HUES6 (cell line): Measurements from ENCODE around the gene SLC6A13.

Experiments used
- H3K27ac ChIP-seq: 2 replicates; pipeline ENCODE4 v1.7.0; 2013; ENCODE audit warnings: low read depth, mild to moderate bottlenecking, low read length, inconsistent platforms
- H3K27me3 ChIP-seq: 2 replicates; pipeline ENCODE4 v1.6.1; 2013; ENCODE audit warnings: low read length; ENCODE audit not compliant: control insufficient read depth, insufficient read depth
- H3K36me3 ChIP-seq: 2 replicates; pipeline ENCODE4 v1.6.1; 2013; ENCODE audit warnings: low read length; ENCODE audit not compliant: control insufficient read depth, insufficient read depth
- H3K4me1 ChIP-seq: 2 replicates; pipeline ENCODE4 v1.6.1; 2013; ENCODE audit warnings: low read length; ENCODE audit not compliant: control insufficient read depth, insufficient read depth
- H3K4me3 ChIP-seq: 2 replicates; pipeline ENCODE4 v1.5.1; 2013; ENCODE audit warnings: low read depth, low read length
- H3K9ac ChIP-seq: one replicate; pipeline ENCODE4 v1.6.1; 2013; ENCODE audit warnings: mild to moderate bottlenecking, low read length
- H3K9me3 ChIP-seq: 2 replicates; pipeline ENCODE4 v1.6.1; 2013; ENCODE audit warnings: low read depth, low read length; ENCODE audit not compliant: control insufficient read depth, insufficient read depth

SLC6A13 gene

GRCh38 chr12:186006-186625 is 76.5 kb downstream of the SLC6A13 start:
- Histone ChIP-seq H3K27me3 (peaks cover 27% of the 10 kb centered on the region), H3K9me3 (no peaks in the 10 kb centered on the region), H3K27ac (no peak overlapping the region), H3K36me3 (no peaks in the 10 kb centered on the region), H3K4me1 (peaks cover 14% of the 10 kb centered on the region; the same call in 1 of the 2 replicates), H3K9ac (no peak overlapping the region), H3K4me3 (no peak overlapping the region)

- no peak overlapping the region for H3K4me3 ChIP-seq
- no peaks in the 10 kb centered on the region for H3K9me3 ChIP-seq
- H3K36me3 ChIP-seq, result no peaks in the 10 kb centered on the region
- peaks cover 14% of the 10 kb centered on the region; the same call in 1 of the 2 replicates for H3K4me1 ChIP-seq
- H3K27me3 ChIP-seq, result peaks cover 22% of the 10 kb centered on the region
- no peak overlapping the region for H3K27ac ChIP-seq
- H3K9ac ChIP-seq, result no peak overlapping the region
Observed at GRCh38 chr12:185576-185955, 77.1 kb downstream of the SLC6A13 start.

GRCh38 chr12:184811-185575 is 77.6 kb downstream of the SLC6A13 start:
- Histone ChIP-seq H3K27ac (no peak overlapping the region), H3K27me3 (peaks cover 16% of the 10 kb centered on the region), H3K36me3 (no peaks in the 10 kb centered on the region), H3K9ac (no peak overlapping the region), H3K9me3 (no peaks in the 10 kb centered on the region), H3K4me1 (peaks cover 14% of the 10 kb centered on the region; the same call in 1 of the 2 replicates), H3K4me3 (no peak overlapping the region)

- H3K4me3 ChIP-seq, result no peak overlapping the region
- H3K4me1 ChIP-seq, result peaks cover 25% of the 10 kb centered on the region
- H3K9me3 ChIP-seq, result no peaks in the 10 kb centered on the region
- no peak overlapping the region for H3K27ac ChIP-seq
- no peak overlapping the region for H3K9ac ChIP-seq
- no peaks in the 10 kb centered on the region; the same call in 1 of the 2 replicates for H3K27me3 ChIP-seq
- H3K36me3 ChIP-seq, result no peaks in the 10 kb centered on the region
Observed at GRCh38 chr12:182381-182892, 80.2 kb downstream of the SLC6A13 start.

DNA sequence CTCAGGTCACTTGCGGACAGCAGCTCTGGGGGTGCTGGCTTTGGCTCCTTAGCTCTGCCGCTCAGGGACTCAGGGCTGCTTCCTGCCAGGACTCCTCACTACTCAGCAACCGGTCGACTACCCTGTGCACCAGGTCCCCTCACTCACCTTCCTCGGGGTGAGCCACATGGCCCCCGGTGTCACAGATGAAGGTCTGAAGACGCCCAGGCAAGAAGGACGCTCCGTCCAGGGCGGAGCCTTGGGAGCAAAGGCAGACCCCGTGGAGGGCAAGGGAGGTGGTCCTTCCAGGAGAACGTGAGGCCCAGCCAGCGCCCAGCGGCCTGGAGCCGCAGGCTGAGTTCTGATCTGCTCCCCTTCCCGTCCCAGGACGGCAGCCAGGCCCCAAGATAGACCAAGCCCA is 80.7 kb downstream of the SLC6A13 start:
- Histone ChIP-seq H3K4me3 (no peak overlapping the region), H3K9ac (no peak overlapping the region), H3K4me1 (peaks cover 28% of the 10 kb centered on the region), H3K27me3 (no peaks in the 10 kb centered on the region; the same call in 1 of the 2 replicates), H3K9me3 (no peaks in the 10 kb centered on the region), H3K36me3 (no peaks in the 10 kb centered on the region), H3K27ac (no peak overlapping the region)

DNA sequence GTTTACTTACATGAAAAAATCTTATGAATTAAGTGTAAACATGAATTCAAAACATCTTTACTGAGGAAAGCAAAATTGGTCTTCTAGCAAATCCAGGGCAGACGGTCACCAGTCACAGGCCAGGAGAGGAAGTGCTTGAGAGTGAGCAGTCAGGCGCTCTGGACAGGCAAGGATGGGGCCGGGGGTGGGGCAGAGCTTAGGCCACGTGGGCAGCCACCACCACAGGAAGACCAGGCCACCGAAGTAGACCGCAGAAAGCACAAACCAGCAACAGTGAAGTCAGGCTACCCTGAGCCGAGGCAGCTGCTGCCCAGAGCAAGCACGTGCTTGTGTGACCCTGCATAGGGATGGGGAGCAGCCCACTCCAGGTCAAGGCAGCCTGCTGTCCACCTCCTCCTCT is 82.2 kb downstream of the SLC6A13 start:
- Histone ChIP-seq H3K27ac (no peak overlapping the region), H3K9me3 (no peaks in the 10 kb centered on the region), H3K36me3 (no peaks in the 10 kb centered on the region), H3K4me1 (peaks cover 35% of the 10 kb centered on the region), H3K9ac (no peak overlapping the region), H3K4me3 (no peak overlapping the region), H3K27me3 (no peaks in the 10 kb centered on the region)

- H3K4me1 ChIP-seq, result peaks cover 41% of the 10 kb centered on the region
- no peaks in the 10 kb centered on the region for H3K9me3 ChIP-seq
- no peak overlapping the region for H3K4me3 ChIP-seq
- H3K27me3 ChIP-seq, result no peaks in the 10 kb centered on the region
- no peaks in the 10 kb centered on the region for H3K36me3 ChIP-seq
- H3K27ac ChIP-seq, result no peak overlapping the region
- H3K9ac ChIP-seq, result no peak overlapping the region
Observed at GRCh38 chr12:179885-180284, 82.8 kb downstream of the SLC6A13 start.

DNA sequence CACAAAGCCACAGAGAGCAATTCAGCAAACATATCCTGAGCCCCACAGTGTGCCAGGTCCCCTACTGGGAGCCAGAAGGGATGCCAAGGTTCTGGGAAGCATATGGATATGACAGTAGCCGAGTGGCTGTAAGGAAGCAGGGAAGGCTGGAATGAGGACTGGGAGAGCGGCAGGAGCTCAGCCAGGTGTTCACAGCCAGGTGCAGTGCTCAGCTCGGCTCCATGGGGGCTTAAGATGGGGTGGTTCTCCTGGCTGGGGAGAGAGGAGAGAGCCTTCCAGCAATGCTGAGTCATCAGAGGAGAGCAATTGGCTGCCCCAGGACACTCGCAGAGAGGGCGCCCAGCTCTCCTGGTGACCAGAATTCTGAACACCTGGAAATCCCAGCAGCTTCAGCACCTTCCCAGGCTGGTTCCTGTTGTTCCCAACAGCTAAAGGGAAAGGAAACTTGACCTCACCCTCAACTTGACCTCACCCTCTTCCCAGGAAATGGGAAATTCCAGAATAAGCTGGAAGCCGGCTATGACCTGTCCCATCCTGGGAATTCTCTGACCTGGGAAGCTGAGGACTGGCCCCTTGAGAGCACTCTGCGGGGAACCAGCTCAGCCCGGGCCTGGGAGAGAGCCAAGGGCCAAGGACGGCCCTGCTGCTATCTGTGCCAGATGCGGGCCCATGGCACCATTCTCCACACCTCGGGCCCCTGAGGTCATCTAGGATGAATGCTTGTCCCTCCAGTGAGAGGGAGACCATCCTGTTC is 83.3 kb downstream of the SLC6A13 start:
- H3K4me1 ChIP-seq, result peaks cover 41% of the 10 kb centered on the region
- H3K9me3 ChIP-seq, result no peaks in the 10 kb centered on the region
- no peak overlapping the region for H3K9ac ChIP-seq
- no peaks in the 10 kb centered on the region for H3K36me3 ChIP-seq
- H3K27me3 ChIP-seq, result no peaks in the 10 kb centered on the region
- no peak overlapping the region for H3K27ac ChIP-seq
- H3K4me3 ChIP-seq, result no peak overlapping the region

DNA sequence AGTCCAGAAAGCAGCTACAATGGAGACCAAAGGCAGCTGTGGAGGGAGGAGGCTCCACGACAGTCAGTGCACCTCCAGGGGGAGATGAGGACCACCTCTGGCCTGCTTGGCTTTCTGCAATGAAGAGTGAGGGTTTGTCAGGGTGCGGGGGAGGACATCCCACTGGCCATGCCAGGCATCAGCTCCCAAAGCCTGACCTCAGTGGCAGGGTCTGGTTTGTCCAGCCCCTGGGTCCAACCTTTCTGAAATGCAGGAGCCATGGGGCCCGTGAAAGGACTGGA is 83.9 kb downstream of the SLC6A13 start:
- Histone ChIP-seq H3K9ac (no peak overlapping the region), H3K27ac (no peak overlapping the region), H3K9me3 (no peaks in the 10 kb centered on the region), H3K27me3 (no peaks in the 10 kb centered on the region), H3K4me3 (no peak overlapping the region), H3K4me1 (peaks cover 41% of the 10 kb centered on the region), H3K36me3 (no peaks in the 10 kb centered on the region)

GRCh38 chr12:177980-178828 is 84.4 kb downstream of the SLC6A13 start:
- Histone ChIP-seq H3K36me3 (no peaks in the 10 kb centered on the region), H3K9me3 (no peaks in the 10 kb centered on the region), H3K9ac (no peak overlapping the region), H3K4me1 (peaks cover 44% of the 10 kb centered on the region), H3K27me3 (no peaks in the 10 kb centered on the region), H3K4me3 (no peak overlapping the region), H3K27ac (no peak overlapping the region)
